Suprapubic skin (tissue), 4 donors: ENCODE data around the gene FOXO6.

Source experiments
- CTCF ChIP-seq, 2 donors: fragments of 200-600 bp in 1 of 2; fragments of 450-650 bp in 1 of 2; sonication (generic) in 1 of 2; IDR thresholded peaks; one replicate each; pipeline ENCODE4 v1.5.1; 2016 to 2019; ENCODE audit warnings: antibody characterized with exemption in 2 of 2, mild to moderate bottlenecking in 1 of 2, moderate library complexity in 1 of 2
- EP300 ChIP-seq: sonication (generic); formaldehyde crosslinking; IDR thresholded peaks from one replicate; pipeline ENCODE4 v1.6.1; 2017; ENCODE audit warnings: antibody characterized with exemption
- POLR2A ChIP-seq, 2 donors: fragments of 450-650 bp; IDR thresholded peaks; one replicate each; pipeline ENCODE4 v1.6.1; 2017; ENCODE audit warnings: antibody characterized with exemption in 2 of 2, mild to moderate bottlenecking in 2 of 2, moderate library complexity in 2 of 2
- POLR2AphosphoS5 ChIP-seq, 3 donors: sonication (generic); formaldehyde crosslinking; IDR thresholded peaks; one replicate each; pipeline ENCODE4 v1.6.1; 2017; ENCODE audit warnings: antibody characterized with exemption in 3 of 3

GRCh38 chr1:41351262-41352151 lies 9.7 kb upstream of the FOXO6 start:
- no peak for TF ChIP-seq CTCF (IDR thresholded peaks at IDR 0.05)
- no peak for TF ChIP-seq POLR2AphosphoS5 (IDR thresholded peaks at IDR 0.05)
- no peak for TF ChIP-seq POLR2A (IDR thresholded peaks at IDR 0.05)
- no peak for TF ChIP-seq EP300
